SW480 (cell line): Measurements from ENCODE around the gene SALL4.
"Not testable (repeated sequence)": the region's sequence is repeated elsewhere in the genome, so short reads cannot be mapped to it uniquely, and the experiment has no call there.

Experiments used
- DNase-seq: peaks from one replicate; pipeline ENCODE4 v3.0.0-alpha.2; 2016; ENCODE audit warnings: low spot score

SALL4 gene

DNA sequence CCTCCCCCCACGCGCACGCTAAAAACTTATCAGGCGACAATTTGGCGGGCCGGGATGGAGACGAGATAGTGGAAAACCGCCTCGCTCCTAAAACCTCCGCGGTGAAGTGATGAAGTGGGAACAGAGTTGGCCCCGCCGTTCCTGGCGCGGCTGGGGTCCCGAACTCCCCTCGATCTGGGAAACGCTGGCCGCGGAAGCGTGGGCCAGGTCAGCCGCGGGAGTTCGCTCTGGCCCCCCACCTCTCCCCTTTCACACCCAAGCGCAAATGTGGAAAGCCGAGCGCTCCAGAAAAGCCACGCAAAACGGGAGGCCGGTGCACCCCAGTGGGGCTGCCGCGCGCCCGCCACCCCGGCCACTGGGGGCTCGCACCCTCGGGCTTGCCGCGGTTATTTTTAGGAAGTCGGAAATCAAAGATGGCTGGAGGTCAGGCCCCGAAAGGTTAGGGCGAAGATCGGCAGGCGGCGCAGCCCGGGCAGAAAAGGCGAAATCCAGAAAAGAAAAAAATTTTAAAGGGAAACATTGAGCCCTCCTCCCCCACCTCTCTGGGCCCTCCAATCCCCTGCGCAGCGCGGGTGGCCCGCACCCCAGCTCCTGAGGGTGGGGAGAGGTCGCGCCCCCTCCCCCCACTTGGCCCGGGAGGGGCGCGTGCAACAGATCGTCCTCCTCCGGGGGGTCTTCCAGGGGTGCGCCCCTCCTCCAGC, 1.0 kb downstream of the SALL4 start:
- no peak for DNase-seq

DNA sequence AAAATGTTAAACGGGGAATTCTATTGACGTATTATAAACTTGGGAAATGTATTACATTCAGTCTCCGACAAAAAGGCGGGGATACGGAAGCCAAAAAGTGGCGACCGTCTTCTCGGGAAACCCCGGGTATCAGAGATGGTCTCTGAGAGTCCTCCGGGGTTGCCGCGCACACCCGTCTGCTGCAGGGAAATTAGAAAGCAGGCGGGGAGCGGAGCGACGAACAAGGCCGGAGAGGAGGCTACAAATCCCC, 1.5 kb downstream of the SALL4 start:
- peak; percentile 22 for DNase-seq

GRCh38 chr20:51800060-51800871, 2.1 kb downstream of the SALL4 start:
- DNase-seq = peak; percentile 76

DNA sequence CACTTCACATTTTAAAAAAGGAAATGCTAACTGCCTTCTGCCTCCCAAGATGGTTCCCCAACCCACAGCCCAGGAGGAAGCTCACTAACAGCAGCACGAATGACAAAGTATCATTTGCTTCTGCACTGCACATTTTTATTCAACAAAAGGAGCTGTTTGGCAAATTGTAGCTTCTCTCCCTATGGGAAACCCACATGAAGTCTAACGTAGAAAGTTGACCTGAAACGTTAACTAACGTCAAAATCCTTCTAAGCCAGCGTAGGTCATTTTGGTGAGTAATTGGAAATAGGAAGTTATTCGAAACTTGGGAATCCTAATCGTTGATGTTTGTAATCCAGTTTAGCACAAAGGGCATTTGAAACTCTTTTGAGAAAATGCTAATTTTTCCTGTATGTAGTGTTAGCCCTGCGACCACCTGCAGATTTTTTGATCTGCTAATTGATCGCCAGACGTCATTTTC, 2.9 kb downstream of the SALL4 start:
- no peak for DNase-seq

DNA sequence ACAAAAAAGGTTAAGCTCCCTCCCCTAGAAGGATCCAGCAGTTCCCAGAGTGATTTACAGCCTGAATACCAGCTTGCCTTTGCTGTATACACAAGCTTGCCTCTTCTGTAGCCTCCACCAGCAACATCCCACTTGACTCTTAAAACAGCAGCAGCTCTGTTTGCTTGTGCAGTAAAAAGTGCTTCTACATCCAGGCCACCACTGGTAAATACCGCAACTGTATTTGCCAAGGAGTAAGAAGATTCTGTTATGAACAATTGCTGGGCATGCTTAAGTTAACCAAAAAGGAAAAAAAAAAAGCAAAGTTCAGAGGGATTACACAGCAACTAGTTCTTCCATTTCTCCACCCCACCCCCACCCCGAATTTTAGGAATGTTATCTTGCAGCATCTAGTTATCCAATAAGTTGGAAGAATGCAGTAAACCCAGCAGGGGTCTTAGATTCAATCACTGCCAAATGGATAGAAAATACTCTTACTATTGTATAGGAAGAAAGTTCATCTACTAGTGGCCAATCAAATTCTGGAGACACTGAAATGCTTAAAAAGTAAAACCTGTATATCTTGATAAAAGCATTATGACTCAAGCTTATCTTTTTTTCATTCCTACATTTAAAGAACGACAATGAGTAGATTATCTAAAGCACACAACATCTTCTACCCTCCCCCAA, 4.8 kb downstream of the SALL4 start:
- DNase-seq = no peak

DNA sequence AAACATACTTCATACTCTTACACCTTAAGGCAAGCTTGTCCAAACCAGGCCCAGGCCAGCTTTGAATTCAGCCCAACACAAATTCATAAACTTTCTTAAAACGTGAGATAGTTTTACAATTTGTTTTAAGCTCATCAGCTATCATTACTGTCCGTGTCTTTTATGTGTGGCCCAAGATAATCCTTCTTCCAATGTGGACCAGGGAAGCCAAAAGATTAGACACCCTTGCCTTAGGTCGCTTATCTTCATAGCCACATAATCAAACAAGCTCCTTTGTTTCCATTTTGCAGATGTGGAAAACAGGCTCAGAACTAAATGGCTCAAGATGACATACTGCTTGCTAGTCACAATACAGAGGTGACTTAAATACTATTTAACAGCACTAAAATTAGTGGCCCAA, 6.0 kb downstream of the SALL4 start:
- no peak for DNase-seq

GRCh38 chr20:51792960-51793359, 9.4 kb downstream of the SALL4 start:
- no peak for DNase-seq

GRCh38 chr20:51791626-51792025, 10.7 kb downstream of the SALL4 start:
- DNase-seq = no peak

GRCh38 chr20:51790256-51790655, 12.1 kb downstream of the SALL4 start:
- DNase-seq = no peak

DNA sequence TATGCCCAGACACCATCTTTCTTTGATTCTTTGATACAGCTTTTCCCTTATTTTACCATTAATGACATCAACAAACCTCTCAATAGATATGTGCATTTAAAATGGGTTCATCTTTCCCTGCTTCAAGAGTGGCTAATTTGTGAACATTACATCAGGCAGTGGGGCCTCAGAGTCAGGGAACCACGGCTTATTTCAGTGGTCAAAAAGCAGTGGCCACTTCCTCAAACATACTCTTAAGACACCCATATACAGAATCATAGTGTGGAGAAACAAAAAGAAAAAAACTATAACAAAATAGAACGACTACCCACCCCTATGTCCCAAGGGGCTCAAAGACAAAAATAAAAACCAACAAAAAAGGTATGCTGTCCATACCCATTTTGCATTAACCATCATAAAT, 12.9 kb downstream of the SALL4 start:
- no peak for DNase-seq

- DNase-seq = no peak
Observed at GRCh38 chr20:51788822-51789221, 13.5 kb downstream of the SALL4 start.

- DNase-seq = no peak
Observed at GRCh38 chr20:51784299-51784698, 18.0 kb downstream of the SALL4 start.

DNA sequence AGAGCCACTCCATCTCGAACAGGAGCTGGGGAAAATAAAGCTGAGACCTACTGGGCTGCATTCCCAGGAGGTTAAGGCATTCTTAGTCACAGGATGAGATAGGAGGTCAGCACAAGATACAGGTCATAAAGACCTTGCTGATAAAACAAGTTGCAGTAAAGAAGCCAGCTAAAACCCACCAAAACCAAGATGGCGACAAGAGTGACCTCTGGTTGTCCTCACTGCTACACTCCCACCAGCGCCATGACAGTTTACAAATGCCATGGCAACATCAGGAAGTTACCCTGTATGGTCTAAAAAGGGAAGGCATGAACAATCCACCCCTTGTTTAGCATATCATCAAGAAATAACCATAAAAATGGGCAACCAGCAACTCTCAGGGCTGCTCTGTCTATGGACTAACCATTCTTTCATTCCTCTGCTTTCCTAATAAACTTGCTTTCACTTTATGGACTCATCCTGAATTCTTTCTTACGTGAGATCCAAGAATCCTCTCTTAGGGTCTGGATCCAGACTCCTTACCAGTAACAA, 24.0 kb downstream of the SALL4 start:
- not testable (repeated sequence) for DNase-seq

DNA sequence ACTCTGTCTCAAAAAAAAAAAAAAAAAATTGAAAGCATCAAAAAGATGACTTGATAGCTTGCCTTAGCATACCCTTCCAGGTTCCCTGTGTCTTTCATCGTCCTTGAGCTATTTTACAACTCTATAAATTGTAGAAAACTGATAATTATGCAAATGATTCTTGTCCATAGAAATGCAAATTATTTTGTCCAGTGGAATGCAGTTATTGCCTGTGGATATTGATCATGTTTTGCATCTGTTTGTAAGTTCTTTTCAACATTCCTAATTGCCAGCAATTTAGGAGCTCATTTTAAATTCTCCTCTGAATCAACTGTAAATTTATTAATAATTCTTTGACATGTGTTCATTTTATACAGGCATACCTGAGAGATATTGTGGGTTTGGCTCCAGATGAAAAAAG, 27.1 kb downstream of the SALL4 start:
- no peak for DNase-seq

DNA sequence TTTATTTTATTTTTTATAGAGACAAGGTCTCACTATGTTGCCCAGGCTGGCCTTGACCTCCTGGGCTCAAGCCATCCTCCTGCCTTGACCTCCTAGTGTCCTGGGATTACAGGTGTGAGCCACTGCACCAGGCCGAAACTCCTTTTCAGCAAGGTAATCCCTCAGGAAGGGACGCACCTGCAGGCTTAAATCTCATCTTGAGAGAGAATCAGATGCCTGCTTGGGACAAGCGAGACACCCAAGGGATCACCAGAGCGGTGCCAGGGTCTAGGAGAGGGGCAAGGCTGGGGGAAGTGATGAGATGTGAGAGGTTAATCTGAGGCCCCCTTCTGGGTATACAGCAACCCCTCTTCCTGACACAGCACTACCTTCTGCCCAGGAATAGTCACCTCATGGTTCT, 30.1 kb downstream of the SALL4 start:
- no peak for DNase-seq

DNA sequence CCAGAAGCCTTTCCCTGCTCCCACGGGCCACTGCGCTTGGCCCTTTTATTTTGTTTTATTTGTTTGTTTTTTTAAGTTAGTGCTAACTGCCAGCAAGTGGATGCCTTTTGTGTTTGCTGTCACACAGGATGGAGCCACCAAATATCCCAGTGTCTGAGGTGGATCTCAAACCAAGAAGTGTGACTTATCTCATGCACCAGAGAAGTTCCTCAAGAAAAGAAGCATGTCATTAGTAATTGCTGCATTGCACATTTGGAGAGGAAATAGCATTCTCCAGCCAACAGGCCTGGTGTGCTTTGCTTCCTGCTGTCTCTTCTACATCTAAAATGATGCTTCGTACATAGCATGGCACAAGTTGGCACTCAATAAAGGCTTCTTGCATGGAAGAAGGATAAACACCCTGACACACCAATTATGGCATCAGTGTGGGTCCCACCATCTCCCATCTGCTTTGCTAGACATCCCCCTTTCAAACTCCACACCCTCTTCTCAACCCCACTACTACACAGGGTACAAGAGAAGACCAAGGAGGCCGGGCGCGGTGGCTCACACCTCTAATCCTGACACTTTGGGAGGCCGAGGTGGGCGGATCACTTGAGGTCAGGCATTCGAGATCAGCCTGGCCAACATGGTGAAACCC, 32.2 kb downstream of the SALL4 start:
- DNase-seq = no peak

DNA sequence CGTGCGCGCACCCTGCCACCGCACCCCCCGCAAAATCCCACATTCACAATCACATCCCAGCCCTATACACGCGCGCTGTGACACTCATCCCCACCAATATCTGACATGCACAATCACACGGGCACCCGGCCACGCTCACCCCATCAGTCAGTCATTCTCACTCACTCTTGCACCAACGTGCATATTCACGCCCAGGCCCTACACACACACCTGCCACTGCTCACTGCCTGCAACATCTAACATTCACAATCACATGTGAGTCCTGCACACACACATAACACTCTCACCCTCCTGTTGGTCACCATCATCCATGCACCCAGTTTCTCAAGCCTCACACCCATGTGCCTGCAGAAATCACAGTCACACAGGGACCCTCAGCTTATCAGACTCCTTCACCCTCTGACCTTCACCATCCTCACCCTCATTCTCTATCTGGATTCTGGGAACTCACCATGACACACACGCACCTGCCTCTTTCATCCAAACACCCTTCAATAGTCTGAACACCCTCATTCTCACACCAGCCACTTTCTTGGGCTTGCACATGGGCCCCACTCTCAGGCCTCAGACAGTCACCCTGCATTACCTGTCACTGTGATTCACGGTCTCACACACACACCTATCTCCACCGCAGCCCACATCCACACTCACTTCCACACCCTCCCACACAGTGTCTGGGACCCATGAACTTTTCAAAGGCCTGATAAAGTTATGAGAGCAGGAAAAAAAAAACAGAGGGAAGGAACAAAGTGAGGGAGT, 33.4 kb downstream of the SALL4 start:
- DNase-seq = peak; percentile 66

GRCh38 chr20:51767867-51768758, 34.2 kb downstream of the SALL4 start, which contains the start of gene ATP9A:
Gene ATP9A (minus strand): TSS chr20:51768390. CDS start chr20:51768369, 21 bp downstream.
- DNase-seq = peak; percentile 38

DNA sequence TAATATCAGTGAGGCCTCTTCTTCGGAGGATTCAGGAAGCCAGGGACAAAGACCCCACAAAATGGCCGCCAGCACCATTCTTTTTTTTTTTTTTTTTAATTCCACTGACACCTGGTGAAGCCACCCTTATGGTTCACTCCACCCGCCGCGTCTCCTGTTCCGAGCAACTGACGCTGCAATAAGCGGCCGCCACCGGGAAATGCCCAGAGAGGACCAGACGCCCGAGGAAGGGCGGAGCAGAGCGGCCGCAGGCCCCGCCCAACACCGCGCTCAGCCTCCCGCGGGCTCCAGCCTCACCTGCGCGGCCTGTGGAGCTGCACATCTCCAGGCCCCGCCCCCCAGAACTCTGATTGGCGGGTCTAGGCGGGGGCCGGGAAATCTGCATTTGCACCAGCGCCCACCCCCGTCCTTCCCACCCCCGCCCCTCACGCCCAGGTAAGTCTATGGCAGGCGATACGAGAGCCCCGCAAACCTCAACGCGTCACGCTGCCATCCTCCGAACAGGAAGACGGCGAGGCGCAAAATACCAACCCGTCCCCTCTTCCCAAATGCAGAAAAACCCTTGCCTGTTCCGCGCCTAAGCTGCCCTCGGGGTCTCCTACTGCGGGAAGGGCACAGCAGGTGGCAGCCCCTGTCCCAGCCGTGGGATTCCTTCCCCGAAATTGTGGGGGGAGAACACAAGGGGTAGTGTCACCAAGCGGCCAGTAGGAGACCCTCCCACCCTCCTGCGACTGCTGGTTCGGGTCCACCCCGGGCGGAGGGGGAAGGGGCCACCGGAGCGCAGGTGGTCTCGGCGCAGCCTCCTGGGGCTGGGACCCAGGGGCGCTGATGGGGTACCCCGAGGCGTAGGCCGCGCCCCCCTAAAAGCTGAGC, 35.1 kb downstream of the SALL4 start:
- peak; percentile 98 for DNase-seq

DNA sequence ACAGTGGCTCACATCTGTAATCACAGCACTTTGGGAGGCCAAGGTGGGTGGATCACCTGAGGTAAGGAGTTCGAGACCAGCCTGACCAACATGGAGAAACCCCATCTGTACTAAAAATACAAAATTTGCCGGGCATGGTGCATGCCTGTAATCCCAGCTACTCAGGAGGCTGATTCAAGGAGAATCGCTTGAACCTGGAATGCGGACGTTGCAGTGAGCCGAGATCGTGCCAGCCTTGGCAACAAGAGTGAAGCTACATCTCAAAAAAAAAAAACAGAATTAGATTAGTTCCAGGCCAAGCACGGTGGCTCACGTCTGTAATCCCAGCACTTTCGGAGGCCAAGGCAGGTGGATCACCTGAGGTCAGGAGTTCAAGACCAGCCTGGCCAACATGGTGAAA, 36.9 kb downstream of the SALL4 start:
- DNase-seq = not testable (repeated sequence)
